Measurements from ENCODE around the gene KRT80. TPM values are rescaled to one million over a fixed set of nuclear protein-coding genes. Genes with fewer than 3 reads are reported as not detected.

Gene KRT80
- total RNA-seq, 1 experiment from 2014 or later, result 8.8 TPM

GRCh38 chr12:52156757-52157565, 34.9 kb downstream of the KRT80 start:
- H3K27ac ChIP-seq (ENCODE audit: low read depth, low read length), result no peak overlapping the region
- CTCF ChIA-PET, result interaction anchor here (0.6 to 3.5 kb wide), 23 partner anchors 9 to 723 kb away, joined by 3 to 25 read pairs (median 5); no protein-coding TSS in a partner anchor
- no TSS peak for BruUV-seq (replicated peaks)

More at GRCh38 chr12:52156757-52157565, 34.9 kb downstream of the KRT80 start:
- Histone ChIP-seq H3K9ac (ENCODE audit: low read length) (peak overlapping the region; percentile 12), H3K4me1 (ENCODE audit: control insufficient read depth in 1 of 2, insufficient read depth in 2 of 2, low read length in 2 of 2) (peaks cover 27 to 64% of the 10 kb centered on the region in 2 experiments), H4K20me1 (ENCODE audit: insufficient read depth) (no peaks in the 10 kb centered on the region), H3K79me2 (ENCODE audit: insufficient read depth, low read length) (no peaks in the 10 kb centered on the region), H3K36me3 (ENCODE audit: control insufficient read depth in 1 of 2, insufficient read depth in 2 of 2, low read length in 2 of 2) (no peaks in the 10 kb centered on the region), H2AFZ (ENCODE audit: low read depth, low read length, poor library complexity, severe bottlenecking) (no peak overlapping the region), H3K9me3 (ENCODE audit: control insufficient read depth in 1 of 2, insufficient read depth in 1 of 2, low read depth in 1 of 2, low read length in 2 of 2) (no peaks in the 10 kb centered on the region), H3K4me2 (ENCODE audit: low read length) (peak overlapping the region; percentile 3; the same call in 1 of the 2 replicates), H3K27me3 (ENCODE audit: insufficient read depth, low read length) (no peaks in the 10 kb centered on the region), H3K9me2 (ENCODE audit: insufficient read depth) (no peaks in the 10 kb centered on the region), H3K4me3 (replicated peaks in 1 of 2; ENCODE audit: low read depth in 1 of 2, low read length in 2 of 2) (no peak overlapping the region)
- DNase-seq (ENCODE audit: low read depth, low spot score), result no peak
- ChIA-PET POLR2A (interaction anchor here (0.8 to 1.5 kb wide), 4 partner anchors 8 to 171 kb away, joined by 3 to 7 read pairs (median 3); no protein-coding TSS in a partner anchor), RAD21 (ENCODE audit: low non-redundant PET in 1 of 2, low total read pairs in 2 of 2, uncharacterized antibody in 2 of 2, unreplicated experiment in 2 of 2) (interaction anchor here (0.6 to 2.1 kb wide), 14 partner anchors 8 to 824 kb away, joined by 3 to 8 read pairs (median 3); no protein-coding TSS in a partner anchor)
- TF ChIP-seq SRF (IDR thresholded peaks at IDR 0.05; ENCODE audit: low read depth), result no peak
- TF ChIP-seq, protein P1, sequence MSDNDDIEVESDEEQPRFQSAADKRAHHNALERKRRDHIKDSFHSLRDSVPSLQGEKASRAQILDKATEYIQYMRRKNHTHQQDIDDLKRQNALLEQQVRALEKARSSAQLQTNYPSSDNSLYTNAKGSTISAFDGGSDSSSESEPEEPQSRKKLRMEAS (IDR thresholded peaks at IDR 0.05), result no peak
- TF ChIP-seq CTCF (IDR thresholded peaks at IDR 0.05 in 2 of 3, conservative IDR thresholded peaks at IDR 0.05 in 1 of 3; ENCODE audit: borderline replicate concordance in 1 of 3, insufficient read depth in 1 of 3, low read depth in 2 of 3, low read length in 2 of 3), result peak in 2 of 3 experiments; percentile 95 to 98; a peak in 4 of 6 replicates
- ATAC-seq, result peak; percentile 67
- intact Hi-C loops (cut with micrococcal nuclease), result loop anchor here (1.0 to 5.0 kb wide), 4 partner anchors 170 to 425 kb away; no protein-coding TSS in a partner anchor
